KMS-11 (cell line): ENCODE measurements around the gene SAMD5.
A peak's percentile ranks its signal among the peaks of the same experiment; 100 is the strongest.

Source experiments
- H2AFZ ChIP-seq: fragments of 200-600 bp; sonication (generic); 2 replicates; pipeline ENCODE4 v1.6.1; 2016; ENCODE audit warnings: antibody characterized with exemption, mixed run types, low read depth
- H3K27ac ChIP-seq: fragments of 200-600 bp; sonication (generic); 2 replicates; pipeline ENCODE4 v1.6.1; 2016; ENCODE audit warnings: mild to moderate bottlenecking, mixed run types
- H3K27me3 ChIP-seq: fragments of 200-600 bp; sonication (generic); 2 replicates; pipeline ENCODE4 v1.6.1; 2017; ENCODE audit warnings: mild to moderate bottlenecking, low read depth, mixed run types, moderate library complexity; ENCODE audit not compliant: insufficient read depth
- H3K36me3 ChIP-seq: fragments of 200-600 bp; sonication (generic); 2 replicates; pipeline ENCODE4 v1.6.1; 2017; ENCODE audit warnings: mild to moderate bottlenecking, mixed run types; ENCODE audit not compliant: insufficient read depth
- H3K4me1 ChIP-seq: fragments of 200-600 bp; sonication (generic); 2 replicates; pipeline ENCODE4 v1.6.1; 2016; ENCODE audit warnings: mild to moderate bottlenecking, low read depth, mixed run types; ENCODE audit not compliant: poor library complexity, severe bottlenecking
- H3K4me2 ChIP-seq: fragments of 200-600 bp; sonication (generic); 2 replicates; pipeline ENCODE4 v1.7.0; 2016; ENCODE audit warnings: mild to moderate bottlenecking, mixed run types
- H3K4me3 ChIP-seq: fragments of 200-600 bp; sonication (generic); IDR thresholded peaks from 2 replicates; pipeline ENCODE4 v1.6.1; 2017; ENCODE audit warnings: low read depth, low read length, mixed read lengths; ENCODE audit not compliant: insufficient read depth
- H3K79me2 ChIP-seq: fragments of 200-600 bp; sonication (generic); 2 replicates; pipeline ENCODE4 v1.6.1; 2016; ENCODE audit warnings: low read depth, mixed run types; ENCODE audit not compliant: insufficient read depth
- H3K9ac ChIP-seq: fragments of 200-600 bp; sonication (generic); 2 replicates; pipeline ENCODE4 v1.6.1; 2016; ENCODE audit warnings: mild to moderate bottlenecking, mixed run types
- H4K20me1 ChIP-seq: fragments of 200-600 bp; sonication (generic); 2 replicates; pipeline ENCODE4 v1.6.1; 2016; ENCODE audit warnings: mild to moderate bottlenecking, mixed run types; ENCODE audit not compliant: insufficient read depth
- TF ChIP-seq, protein P1 (sequence below): fragments of 200-600 bp; sonication (generic); conservative IDR thresholded peaks from 2 replicates; pipeline ENCODE4 v1.6.1; 2017; ENCODE audit warnings: low read depth, mild to moderate bottlenecking, antibody characterized with exemption, low read length, moderate library complexity, mixed read lengths

The SAMD5 gene

GRCh38 chr6:147497472-147497871, 11.0 kb upstream of the SAMD5 start:
- no peaks in the 10 kb centered on the region for H3K36me3 ChIP-seq
- H3K4me3 ChIP-seq, result no peak overlapping the region
- no peak overlapping the region for H3K9ac ChIP-seq
- no peaks in the 10 kb centered on the region for H3K27me3 ChIP-seq
- H4K20me1 ChIP-seq, result no peaks in the 10 kb centered on the region
- no peak overlapping the region for H2AFZ ChIP-seq
- H3K4me1 ChIP-seq, result no peaks in the 10 kb centered on the region
- H3K79me2 ChIP-seq, result no peaks in the 10 kb centered on the region
- TF ChIP-seq, protein P1, sequence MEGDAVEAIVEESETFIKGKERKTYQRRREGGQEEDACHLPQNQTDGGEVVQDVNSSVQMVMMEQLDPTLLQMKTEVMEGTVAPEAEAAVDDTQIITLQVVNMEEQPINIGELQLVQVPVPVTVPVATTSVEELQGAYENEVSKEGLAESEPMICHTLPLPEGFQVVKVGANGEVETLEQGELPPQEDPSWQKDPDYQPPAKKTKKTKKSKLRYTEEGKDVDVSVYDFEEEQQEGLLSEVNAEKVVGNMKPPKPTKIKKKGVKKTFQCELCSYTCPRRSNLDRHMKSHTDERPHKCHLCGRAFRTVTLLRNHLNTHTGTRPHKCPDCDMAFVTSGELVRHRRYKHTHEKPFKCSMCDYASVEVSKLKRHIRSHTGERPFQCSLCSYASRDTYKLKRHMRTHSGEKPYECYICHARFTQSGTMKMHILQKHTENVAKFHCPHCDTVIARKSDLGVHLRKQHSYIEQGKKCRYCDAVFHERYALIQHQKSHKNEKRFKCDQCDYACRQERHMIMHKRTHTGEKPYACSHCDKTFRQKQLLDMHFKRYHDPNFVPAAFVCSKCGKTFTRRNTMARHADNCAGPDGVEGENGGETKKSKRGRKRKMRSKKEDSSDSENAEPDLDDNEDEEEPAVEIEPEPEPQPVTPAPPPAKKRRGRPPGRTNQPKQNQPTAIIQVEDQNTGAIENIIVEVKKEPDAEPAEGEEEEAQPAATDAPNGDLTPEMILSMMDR, result no peak
- H3K27ac ChIP-seq, result no peak overlapping the region
- H3K4me2 ChIP-seq, result no peak overlapping the region

DNA sequence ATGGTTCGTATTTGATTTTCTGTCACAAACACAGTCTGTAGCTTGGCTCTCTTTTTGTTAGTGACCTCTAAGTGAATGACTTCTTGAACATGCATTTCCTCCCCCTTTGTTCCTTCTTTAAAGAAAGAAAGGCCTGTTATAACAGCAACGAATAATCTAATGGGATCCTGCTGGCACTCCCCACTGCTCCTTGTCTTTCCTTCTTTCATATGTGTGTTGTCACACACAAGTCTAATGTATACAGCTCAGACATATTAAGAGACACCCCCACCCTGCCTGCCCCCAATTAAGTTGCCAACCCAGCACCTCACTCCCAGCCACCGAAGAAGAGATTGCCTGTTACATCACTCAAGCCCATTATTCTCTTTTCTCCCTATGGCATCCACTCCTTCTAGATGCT, 4.9 kb upstream of the SAMD5 start:
- Histone ChIP-seq H4K20me1 (no peaks in the 10 kb centered on the region), H3K4me3 (no peak overlapping the region), H2AFZ (no peak overlapping the region), H3K27ac (no peak overlapping the region), H3K27me3 (no peaks in the 10 kb centered on the region), H3K79me2 (no peaks in the 10 kb centered on the region), H3K4me1 (peaks cover 8% of the 10 kb centered on the region), H3K36me3 (no peaks in the 10 kb centered on the region), H3K4me2 (no peak overlapping the region), H3K9ac (no peak overlapping the region)
- TF ChIP-seq, protein P1, result no peak

DNA sequence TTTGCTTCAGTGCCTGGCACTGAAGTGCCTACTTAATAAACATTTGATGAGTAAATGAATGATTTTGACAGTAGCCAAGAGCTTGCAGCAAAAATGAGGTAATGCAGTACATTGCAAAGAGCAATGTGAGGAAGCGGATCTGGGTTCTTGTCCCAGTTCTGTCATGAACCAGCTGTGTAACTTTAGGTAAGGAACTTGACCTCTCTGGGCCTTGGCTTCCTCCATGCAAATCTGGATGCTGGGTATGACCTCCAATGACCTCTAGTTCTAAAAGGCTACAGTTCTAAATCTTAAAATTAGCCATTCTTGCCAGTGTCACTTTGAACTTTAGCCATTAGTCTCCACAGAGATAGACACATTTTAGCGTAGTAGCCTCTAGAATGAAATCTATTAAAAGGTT, 3.6 kb upstream of the SAMD5 start:
- no peak overlapping the region for H2AFZ ChIP-seq
- no peaks in the 10 kb centered on the region for H4K20me1 ChIP-seq
- H3K4me2 ChIP-seq, result no peak overlapping the region
- no peak overlapping the region for H3K4me3 ChIP-seq
- H3K79me2 ChIP-seq, result no peaks in the 10 kb centered on the region
- no peaks in the 10 kb centered on the region for H3K27me3 ChIP-seq
- no peaks in the 10 kb centered on the region for H3K36me3 ChIP-seq
- H3K9ac ChIP-seq, result no peak overlapping the region
- H3K4me1 ChIP-seq, result peaks cover 8% of the 10 kb centered on the region
- no peak overlapping the region for H3K27ac ChIP-seq
- TF ChIP-seq, protein P1, result no peak

DNA sequence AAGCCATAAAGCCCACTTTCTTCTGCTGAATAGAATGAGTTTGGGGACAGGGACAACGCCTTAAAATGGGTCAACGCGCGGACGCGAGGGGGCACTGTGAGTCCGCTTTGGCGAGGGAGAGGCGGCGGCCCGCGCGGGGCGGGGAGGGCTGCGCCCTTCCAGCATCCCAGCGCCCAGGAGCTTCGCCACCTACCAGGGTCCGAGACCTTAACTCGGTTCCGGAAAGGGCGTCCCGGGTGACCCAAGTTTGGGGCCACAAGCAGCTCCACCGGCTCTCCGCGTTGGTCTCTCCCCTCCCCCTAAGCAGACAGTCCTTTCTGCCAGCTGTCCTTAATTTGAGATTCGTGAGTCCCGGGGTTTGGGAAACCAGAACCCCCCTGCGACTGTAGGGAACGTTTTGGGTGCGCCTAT, 1.8 kb upstream of the SAMD5 start:
- Histone ChIP-seq H4K20me1 (no peaks in the 10 kb centered on the region), H3K36me3 (no peaks in the 10 kb centered on the region), H3K4me3 (no peak overlapping the region), H3K27ac (no peak overlapping the region), H3K27me3 (no peaks in the 10 kb centered on the region), H3K79me2 (no peaks in the 10 kb centered on the region), H2AFZ (peak overlapping the region; percentile 89; the same call in 1 of the 2 replicates), H3K9ac (no peak overlapping the region), H3K4me1 (peaks cover 8% of the 10 kb centered on the region), H3K4me2 (peak overlapping the region; percentile 90)
- TF ChIP-seq, protein P1, result peak; percentile 78
